Body of pancreas (tissue), 4 donors: ENCODE data around the gene CHCHD3. TPM values are rescaled to one million over a fixed set of nuclear protein-coding genes. Genes with fewer than 3 reads are reported as not detected.
"Not testable (repeated sequence)": the region's sequence is repeated elsewhere in the genome, so short reads cannot be mapped to it uniquely, and the experiment has no call there.

Experiments used
- ATAC-seq: fragments of 150-250 bp; one replicate; pipeline ENCODE4 v1.9.1; 2016
- DNase-seq, 4 donors: peaks; one replicate each; pipeline ENCODE4 v3.0.0-alpha.2; 2019
- H3K27ac ChIP-seq, 4 donors: fragments of 200-600 bp; sonication (generic); 1 replicate in 3 of 4; 2 replicates in 1 of 4; pipeline versions ENCODE4 v1.5.1 to v1.6.1; 2016 to 2019; ENCODE audit warnings: mild to moderate bottlenecking in 1 of 4, mixed read lengths in 1 of 4, moderate library complexity in 1 of 4
- H3K27me3 ChIP-seq, 2 donors: fragments of 200-600 bp; sonication (generic); one replicate each; pipeline ENCODE4 v1.6.0; 2016; ENCODE audit warnings: mild to moderate bottlenecking in 1 of 2
- H3K36me3 ChIP-seq, 2 donors: fragments of 200-600 bp; sonication (generic); replicated peaks in 1 of 2; 2 replicates each; pipeline ENCODE4 v1.5.1; 2016; ENCODE audit warnings: low read depth in 2 of 2; ENCODE audit not compliant: insufficient read depth in 1 of 2
- H3K4me1 ChIP-seq: fragments of 200-600 bp; sonication (generic); one replicate; pipeline ENCODE4 v1.6.0; 2016
- H3K4me3 ChIP-seq, 2 donors: fragments of 200-600 bp; sonication (generic); 1 replicate in 1 of 2; 2 replicates in 1 of 2; pipeline ENCODE4 v1.5.1; 2016 to 2019
- H3K9me3 ChIP-seq, 3 donors: fragments of 200-600 bp; sonication (generic); 1 replicate in 2 of 3; 2 replicates in 1 of 3; pipeline ENCODE4 v1.5.1; 2016
- POLR2A ChIP-seq, 3 donors: fragments of 450-650 bp; IDR thresholded peaks; one replicate each; pipeline ENCODE4 v1.6.1; 2016; ENCODE audit warnings: antibody characterized with exemption in 3 of 3, mild to moderate bottlenecking in 2 of 3
- WGBS, 2 donors: methylation state at CpG; one replicate each; pipeline ENCODE4 v1.1.5; 2017; 5-methylcytosine and 5-hydroxymethylcytosine counted together
- intact Hi-C: fragments of 100-400 bp; cut with DNase I; formaldehyde crosslinking; loops from one replicate; pipeline ENCODE4 v1.15.1; 2023
- total RNA-seq, 2 donors: library from RNA; depleted of rRNA; stranded (reverse); fragments of >200 nt; gene quantifications; one replicate each; pipeline ENCODE4 v1.1.0, GENCODE V29; 2016
- TF ChIP-seq, protein P1 (sequence below), 7 experiments: fragments of 450-650 bp in 4 of 7; fragments of 200-600 bp in 3 of 7; sonication (generic) in 3 of 7; IDR thresholded peaks; one replicate each; pipeline ENCODE4 v1.5.1; 2016 to 2019; ENCODE audit warnings: antibody characterized with exemption in 7 of 7

Gene CHCHD3
- total RNA-seq, 2 donors from 2014 or later, result 24.4 to 32.6 TPM

GRCh38 chr7:132979524-132979923, 102.4 kb downstream of the CHCHD3 start:
- no peaks in the 10 kb centered on the region for H3K4me1 ChIP-seq
- no peaks in the 10 kb centered on the region for H3K27me3 ChIP-seq
- DNase-seq (no peak), ATAC-seq (no peak)
- no peaks in the 10 kb centered on the region for H3K36me3 ChIP-seq
- no peak overlapping the region for H3K27ac ChIP-seq
- intact Hi-C loops, result no loop called here
- H3K4me3 ChIP-seq, result no peak overlapping the region
- H3K9me3 ChIP-seq, result no peaks in the 10 kb centered on the region
- no peak for TF ChIP-seq POLR2A (IDR thresholded peaks at IDR 0.05)
- TF ChIP-seq, protein P1, sequence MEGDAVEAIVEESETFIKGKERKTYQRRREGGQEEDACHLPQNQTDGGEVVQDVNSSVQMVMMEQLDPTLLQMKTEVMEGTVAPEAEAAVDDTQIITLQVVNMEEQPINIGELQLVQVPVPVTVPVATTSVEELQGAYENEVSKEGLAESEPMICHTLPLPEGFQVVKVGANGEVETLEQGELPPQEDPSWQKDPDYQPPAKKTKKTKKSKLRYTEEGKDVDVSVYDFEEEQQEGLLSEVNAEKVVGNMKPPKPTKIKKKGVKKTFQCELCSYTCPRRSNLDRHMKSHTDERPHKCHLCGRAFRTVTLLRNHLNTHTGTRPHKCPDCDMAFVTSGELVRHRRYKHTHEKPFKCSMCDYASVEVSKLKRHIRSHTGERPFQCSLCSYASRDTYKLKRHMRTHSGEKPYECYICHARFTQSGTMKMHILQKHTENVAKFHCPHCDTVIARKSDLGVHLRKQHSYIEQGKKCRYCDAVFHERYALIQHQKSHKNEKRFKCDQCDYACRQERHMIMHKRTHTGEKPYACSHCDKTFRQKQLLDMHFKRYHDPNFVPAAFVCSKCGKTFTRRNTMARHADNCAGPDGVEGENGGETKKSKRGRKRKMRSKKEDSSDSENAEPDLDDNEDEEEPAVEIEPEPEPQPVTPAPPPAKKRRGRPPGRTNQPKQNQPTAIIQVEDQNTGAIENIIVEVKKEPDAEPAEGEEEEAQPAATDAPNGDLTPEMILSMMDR (IDR thresholded peaks at IDR 0.05), result no peak

DNA sequence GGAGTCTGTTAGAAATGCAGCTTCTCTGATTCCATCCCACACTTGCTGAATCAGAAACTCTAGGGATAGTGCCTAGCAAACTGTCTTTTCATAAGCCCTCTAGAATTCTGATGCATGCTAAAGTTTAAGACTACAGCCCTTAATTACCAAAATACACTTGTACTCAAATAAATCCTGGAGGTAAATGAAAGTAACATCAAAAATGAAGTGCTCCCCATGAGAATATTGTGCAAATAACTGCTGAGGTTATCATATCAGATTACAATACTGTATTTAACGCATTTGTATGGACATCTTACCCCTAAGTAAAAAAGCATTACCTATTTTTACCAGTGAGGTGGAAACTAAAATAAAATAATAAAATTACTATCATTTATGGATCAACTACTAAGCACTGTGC, 104.7 kb downstream of the CHCHD3 start:
- Histone ChIP-seq H3K4me1 (no peaks in the 10 kb centered on the region), H3K9me3 (no peaks in the 10 kb centered on the region), H3K27me3 (no peaks in the 10 kb centered on the region), H3K36me3 (no peaks in the 10 kb centered on the region), H3K4me3 (no peak overlapping the region), H3K27ac (no peak overlapping the region)
- ATAC-seq (no peak), DNase-seq (no peak)
- no peak for TF ChIP-seq POLR2A (IDR thresholded peaks at IDR 0.05)
- TF ChIP-seq, protein P1 (IDR thresholded peaks at IDR 0.05), result no peak
- intact Hi-C loops, result no loop called here
- 38 to 56% methylated on average over 1 of the region's 1 CpG for WGBS, 2 donors

DNA sequence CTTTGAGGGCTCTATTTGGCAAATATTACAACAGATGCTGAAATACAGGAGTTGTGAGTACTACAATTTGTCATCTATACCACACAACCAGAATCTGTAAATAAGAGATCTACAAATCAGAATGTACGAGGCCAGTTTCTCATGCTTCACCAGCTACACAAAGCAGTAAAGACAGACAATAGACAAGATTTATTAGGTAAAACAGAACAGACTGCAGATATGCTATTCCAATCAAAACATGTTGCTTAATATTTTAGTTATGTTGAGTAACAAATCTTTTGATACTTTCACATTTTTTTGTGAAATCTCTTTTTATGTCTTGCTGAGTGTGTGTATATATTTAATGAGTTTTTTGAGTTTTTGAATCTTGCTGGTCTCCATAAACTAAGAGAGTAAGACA, 109.1 kb downstream of the CHCHD3 start:
- Histone ChIP-seq H3K27me3 (no peaks in the 10 kb centered on the region), H3K9me3 (no peaks in the 10 kb centered on the region), H3K36me3 (no peaks in the 10 kb centered on the region), H3K4me1 (no peaks in the 10 kb centered on the region), H3K27ac (no peak overlapping the region), H3K4me3 (no peak overlapping the region)
- DNase-seq (no peak), ATAC-seq (no peak)
- intact Hi-C loops, result no loop called here
- no peak for TF ChIP-seq POLR2A (IDR thresholded peaks at IDR 0.05)
- TF ChIP-seq, protein P1 (IDR thresholded peaks at IDR 0.05), result no peak
- WGBS, 2 donors, result 100% methylated on average over 1 of the region's 1 CpG

- intact Hi-C loops, result no loop called here
- no peak for ATAC-seq
Measured at GRCh38 chr7:132970257-132970656, 111.6 kb downstream of the CHCHD3 start.

GRCh38 chr7:132969520-132969919, 112.4 kb downstream of the CHCHD3 start:
- no peak for TF ChIP-seq POLR2A (IDR thresholded peaks at IDR 0.05)
- TF ChIP-seq, protein P1 (IDR thresholded peaks at IDR 0.05), result no peak
- no peaks in the 10 kb centered on the region for H3K9me3 ChIP-seq
- H3K4me1 ChIP-seq, result no peaks in the 10 kb centered on the region
- DNase-seq, result no peak
- no peak overlapping the region for H3K27ac ChIP-seq
- intact Hi-C loops, result no loop called here
- H3K27me3 ChIP-seq, result no peaks in the 10 kb centered on the region
- H3K36me3 ChIP-seq, result no peaks in the 10 kb centered on the region
- no peak for ATAC-seq
- no peak overlapping the region for H3K4me3 ChIP-seq
- WGBS, 2 donors, result 91 to 100% methylated on average over 1 of the region's 1 CpG

More at GRCh38 chr7:132970257-132970656, 111.6 kb downstream of the CHCHD3 start:
- Histone ChIP-seq H3K4me1 (no peaks in the 10 kb centered on the region), H3K4me3 (no peak overlapping the region), H3K27ac (no peak overlapping the region), H3K27me3 (no peaks in the 10 kb centered on the region), H3K9me3 (no peaks in the 10 kb centered on the region), H3K36me3 (no peaks in the 10 kb centered on the region)
- no peak for DNase-seq
- 75 to 76% methylated on average over 1 of the region's 1 CpG for WGBS, 2 donors
- no peak for TF ChIP-seq POLR2A (IDR thresholded peaks at IDR 0.05)
- TF ChIP-seq, protein P1 (IDR thresholded peaks at IDR 0.05), result no peak

DNA sequence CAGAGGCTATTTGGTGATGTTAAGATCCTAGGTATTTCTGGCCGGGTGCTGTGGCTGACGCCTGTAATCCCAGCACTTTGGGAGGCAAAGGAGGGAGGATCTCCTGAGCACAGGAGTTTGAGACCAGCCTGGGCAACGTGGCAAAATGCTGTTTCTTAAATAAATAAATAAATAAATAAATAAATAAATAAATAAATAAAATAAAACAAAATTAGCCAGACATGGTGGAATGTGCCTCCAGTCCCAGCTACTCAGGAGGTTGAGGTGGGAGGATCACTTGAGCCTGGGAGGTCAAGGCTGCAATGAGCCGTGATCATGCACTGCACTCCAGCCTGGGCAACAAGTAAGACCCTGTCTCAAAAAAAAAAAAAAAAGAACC, 114.4 kb downstream of the CHCHD3 start:
- H3K36me3 ChIP-seq, H3K27ac ChIP-seq, H3K4me1 ChIP-seq, DNase-seq, intact Hi-C loops, H3K9me3 ChIP-seq, H3K4me3 ChIP-seq, ATAC-seq, H3K27me3 ChIP-seq: not testable (repeated sequence)
- WGBS, 2 donors, result 88 to 91% methylated on average over 4 of the region's 4 CpGs
